SK-N-SH (cell line): ENCODE data around the gene LIMK2. TPM values are rescaled to one million over a fixed set of nuclear protein-coding genes. Genes with fewer than 3 reads are reported as not detected.
A peak's percentile ranks its signal among the peaks of the same experiment; 100 is the strongest.

Experiments used
- CTCF ChIA-PET: fragments of 300-600, 350-600 bp; formaldehyde crosslinking; extraction: SDS; loops from one replicate; lab custom pipeline; 2021; lab: Yijun Ruan, JAX
- POLR2A ChIA-PET: fragments of 350-600 bp; sonication (Branson Sonifier 250); formaldehyde crosslinking; extraction: SDS; loops from one replicate; lab custom pipeline; 2020; ENCODE audit warnings: antibody characterized with exemption, inconsistent platforms; lab: Yijun Ruan, JAX
- DNase-seq: peaks from one replicate; pipeline ENCODE4 v3.0.0; 2012
- H2AFZ ChIP-seq: fragments of 200-600 bp; sonication (generic); 2 replicates; pipeline ENCODE4 v1.8.1; 2016; ENCODE audit warnings: antibody characterized with exemption, mild to moderate bottlenecking, low read depth
- H3F3A ChIP-seq: fragments of 200-600 bp; sonication (generic); replicated peaks from 2 replicates; pipeline ENCODE3; 2016; ENCODE audit warnings: antibody characterized with exemption, mild to moderate bottlenecking; ENCODE audit not compliant: insufficient read depth
- H3K27ac ChIP-seq, 2 experiments: fragments of 200-500 bp in 1 of 2; fragments of 200-600 bp in 1 of 2; sonication (Bioruptor generic) in 1 of 2; sonication (generic), shearing (Covaris generic) in 1 of 2; 2 replicates each; pipeline versions ENCODE4 v1.5.1 to v1.6.1; 2014 to 2016; ENCODE audit warnings: low read depth in 2 of 2, inconsistent platforms in 1 of 2, low read length in 1 of 2, mild to moderate bottlenecking in 1 of 2, mixed read lengths in 1 of 2
- H3K27me3 ChIP-seq: fragments of 200-600 bp; sonication (generic), shearing (Covaris generic); 2 replicates; pipeline ENCODE4 v1.6.1; 2016; ENCODE audit warnings: mixed run types; ENCODE audit not compliant: insufficient read depth
- H3K36me3 ChIP-seq, 2 experiments: fragments of 200-500 bp in 1 of 2; fragments of 200-600 bp in 1 of 2; sonication (Bioruptor generic) in 1 of 2; sonication (generic) in 1 of 2; replicated peaks in 1 of 2; 2 replicates each; pipeline versions ENCODE3 to v1.5.1; 2014 to 2016; ENCODE audit warnings: low read length in 1 of 2, mild to moderate bottlenecking in 1 of 2; ENCODE audit not compliant: insufficient read depth in 2 of 2, control insufficient read depth in 1 of 2
- H3K4me1 ChIP-seq, 2 experiments: fragments of 200-500 bp in 1 of 2; fragments of 200-600 bp in 1 of 2; sonication (Bioruptor generic) in 1 of 2; sonication (generic), shearing (Covaris generic) in 1 of 2; 2 replicates each; pipeline versions ENCODE4 v1.5.1 to v1.6.1; 2014 to 2016; ENCODE audit warnings: low read depth in 1 of 2, low read length in 1 of 2, mixed run types in 1 of 2; ENCODE audit not compliant: insufficient read depth in 2 of 2, control insufficient read depth in 1 of 2
- H3K4me2 ChIP-seq: fragments of 200-600 bp; sonication (generic), shearing (Covaris generic); 2 replicates; pipeline ENCODE4 v1.6.1; 2017; ENCODE audit warnings: mixed run types
- H3K4me3 ChIP-seq, 2 experiments: fragments of 200-500 bp in 1 of 2; fragments of 200-600 bp in 1 of 2; sonication (Bioruptor generic) in 1 of 2; sonication (generic), shearing (Covaris generic) in 1 of 2; 2 replicates each; pipeline versions ENCODE4 v1.5.1 to v1.8.1; 2014 to 2016; ENCODE audit warnings: low read depth in 2 of 2, inconsistent platforms in 1 of 2, low read length in 1 of 2, mild to moderate bottlenecking in 1 of 2, mixed read lengths in 1 of 2, moderate library complexity in 1 of 2
- H3K79me2 ChIP-seq: fragments of 200-600 bp; sonication (generic); 2 replicates; pipeline ENCODE4 v1.8.1; 2017; ENCODE audit warnings: mild to moderate bottlenecking; ENCODE audit not compliant: insufficient read depth
- H3K9ac ChIP-seq: fragments of 200-600 bp; sonication (generic); 2 replicates; pipeline ENCODE4 v1.6.1; 2017; ENCODE audit warnings: mixed run types
- H3K9me2 ChIP-seq: fragments of 200-600 bp; sonication (generic); 2 replicates; pipeline ENCODE4 v1.6.1; 2017; ENCODE audit warnings: mixed run types
- H3K9me3 ChIP-seq: fragments of 200-600 bp; sonication (generic); 2 replicates; pipeline ENCODE4 v1.6.1; 2017; ENCODE audit warnings: mixed run types, mild to moderate bottlenecking, moderate library complexity
- H4K20me1 ChIP-seq: fragments of 200-600 bp; sonication (generic); 2 replicates; pipeline ENCODE4 v1.6.1; 2017; ENCODE audit warnings: mild to moderate bottlenecking, mixed run types; ENCODE audit not compliant: insufficient read depth
- CHD2 ChIP-seq: fragments of 150-350 bp; IDR thresholded peaks from 2 replicates; pipeline ENCODE4 v1.6.1; 2018; ENCODE audit warnings: low read length; ENCODE audit not compliant: partially characterized antibody
- FOXJ3 ChIP-seq: sonication (generic); formaldehyde crosslinking; IDR thresholded peaks from 2 replicates; pipeline ENCODE4 v1.5.1; 2020; ENCODE audit warnings: mild to moderate bottlenecking, missing genetic modification reagents
- GABPA ChIP-seq: IDR thresholded peaks from 2 replicates; pipeline ENCODE4 v1.4.0; 2012; ENCODE audit warnings: low read depth, mild to moderate bottlenecking
- GATA2 ChIP-seq: sonication (generic); formaldehyde crosslinking; IDR thresholded peaks from 2 replicates; pipeline ENCODE4 v1.5.0; 2020; ENCODE audit warnings: mild to moderate bottlenecking, missing genetic modification reagents
- IRF3 ChIP-seq: fragments of 150-350 bp; IDR thresholded peaks from 2 replicates; pipeline ENCODE4 v1.6.1; 2016; ENCODE audit warnings: mild to moderate bottlenecking, low read depth, low read length
- NFIC ChIP-seq: IDR thresholded peaks from 2 replicates; pipeline ENCODE4 v1.4.0; 2012; ENCODE audit warnings: borderline replicate concordance
- PBX3 ChIP-seq: IDR thresholded peaks from 2 replicates; pipeline ENCODE4; 2012
- POLR2AphosphoS5 ChIP-seq: IDR thresholded peaks from 2 replicates; pipeline ENCODE4 v1.6.1; 2012; ENCODE audit warnings: low read depth, low read length
- TAF1 ChIP-seq: IDR thresholded peaks from 2 replicates; pipeline ENCODE4 v1.6.1; 2012; ENCODE audit warnings: low read depth, mild to moderate bottlenecking, low read length, moderate library complexity, borderline replicate concordance
- USF1 ChIP-seq: IDR thresholded peaks from 2 replicates; pipeline ENCODE4 v1.4.0; 2012; ENCODE audit warnings: low read depth, borderline replicate concordance
- YY1 ChIP-seq: IDR thresholded peaks from 2 replicates; pipeline ENCODE4 v1.4.0; 2012; ENCODE audit warnings: low read depth, mild to moderate bottlenecking
- ZBTB33 ChIP-seq: IDR thresholded peaks from 2 replicates; pipeline ENCODE4 v1.4.0; 2012; ENCODE audit warnings: low read depth, borderline replicate concordance
- WGBS: methylation state at CpG from one replicate; pipeline ENCODE4 v1.1.6; 2017; ENCODE audit warnings: low lambda C conversion rate; 5-methylcytosine and 5-hydroxymethylcytosine counted together
- polyA plus RNA-seq, 3 experiments: library from polyadenylated mRNA; depleted of rRNA; stranded (reverse); fragments of >200 nt; gene quantifications; 2 replicates each; pipeline ENCODE4 v1.2.3, GENCODE V29; 2012

The LIMK2 gene
- polyA plus RNA-seq, 1 of the 3 experiments (the other 2 are of a cell fraction): 9.8 TPM

- Histone ChIP-seq H3K79me2 (peaks cover 62% of the 10 kb centered on the region), H3K4me1 (peaks cover 27 to 35% of the 10 kb centered on the region in 2 experiments), H3K36me3 (peaks cover 0 to 3% of the 10 kb centered on the region in 2 experiments), H2AFZ (no peak overlapping the region), H3K9me3 (no peaks in the 10 kb centered on the region), H3F3A (peaks cover 55% of the 10 kb centered on the region), H3K4me2 (peak overlapping the region; percentile 58; the same call in 1 of the 2 replicates), H3K27me3 (no peaks in the 10 kb centered on the region), H3K4me3 (no peak overlapping the region), H4K20me1 (no peaks in the 10 kb centered on the region), H3K9ac (no peak overlapping the region), H3K27ac (peak overlapping the region in 1 of 2 experiments; percentile 99; a peak in 2 of 4 replicates), H3K9me2 (no peaks in the 10 kb centered on the region)
- POLR2A ChIA-PET: interaction anchor here (0.6 kb wide), 1 partner anchor 137 kb away, joined by 4 read pairs; no protein-coding TSS in a partner anchor
- TF ChIP-seq GATA2 (CRISPR knock-in tag): no peak
- no peak for TF ChIP-seq POLR2AphosphoS5
- TF ChIP-seq NFIC: no peak
- TF ChIP-seq IRF3: no peak
- no peak for TF ChIP-seq GABPA
- no peak for TF ChIP-seq PBX3
- TF ChIP-seq TAF1: no peak
- TF ChIP-seq ZBTB33: no peak
- TF ChIP-seq FOXJ3 (CRISPR knock-in tag): no peak
- TF ChIP-seq USF1: no peak
- no peak for TF ChIP-seq YY1
- no peak for TF ChIP-seq CHD2
- CTCF ChIA-PET: interaction anchor here (1.2 to 3.3 kb wide), 5 partner anchors 27 to 105 kb away, joined by 4 to 9 read pairs (median 6); partner anchors contain the start of gene LIMK2
- DNase-seq: no peak
- WGBS: 81% methylated on average over 6 of the region's 6 CpGs
Observed at GRCh38 chr22:31239771-31240370, 27.8 kb downstream of the LIMK2 start.
